SU-DHL-6 (cell line): ENCODE results near the gene FAXC.
"Not testable (repeated sequence)": the region's sequence is repeated elsewhere in the genome, so short reads cannot be mapped to it uniquely, and the experiment has no call there.

Experiments used
- H2AFZ ChIP-seq: fragments of 200-600 bp; sonication (generic); 2 replicates; pipeline ENCODE4 v1.6.1; 2014; ENCODE audit warnings: low read depth, mild to moderate bottlenecking, moderate library complexity, mixed read lengths, antibody characterized with exemption, low read length; ENCODE audit not compliant: severe bottlenecking
- H3F3A ChIP-seq: fragments of 200-600 bp; shearing (Covaris generic); 2 replicates; pipeline ENCODE4 v1.6.0; 2016; ENCODE audit warnings: antibody characterized with exemption, mild to moderate bottlenecking; ENCODE audit not compliant: insufficient read depth
- H3K27ac ChIP-seq: fragments of 200-600 bp; sonication (generic); 2 replicates; pipeline ENCODE4 v1.5.1; 2016; ENCODE audit warnings: low read depth, mild to moderate bottlenecking, low read length, moderate library complexity, mixed read lengths
- H3K27me3 ChIP-seq: fragments of 200-600 bp; sonication (generic), shearing (Covaris generic); 2 replicates; pipeline ENCODE4 v1.6.0; 2014; ENCODE audit warnings: mild to moderate bottlenecking, low read length
- H3K36me3 ChIP-seq: fragments of 200-600 bp; sonication (generic); 2 replicates; pipeline ENCODE4 v1.6.1; 2014; ENCODE audit warnings: mild to moderate bottlenecking, low read length, mixed read lengths
- H3K4me2 ChIP-seq: fragments of 300-600, 200-600 bp; shearing (Covaris generic), sonication (generic); 2 replicates; pipeline ENCODE4 v1.6.0; 2014; ENCODE audit warnings: low read length, low read depth, mild to moderate bottlenecking; ENCODE audit not compliant: poor library complexity, severe bottlenecking
- H3K4me3 ChIP-seq: fragments of 200-600 bp; sonication (generic); 2 replicates; pipeline ENCODE4 v1.5.1; 2014; ENCODE audit warnings: antibody characterized with exemption, low read length, mild to moderate bottlenecking, mixed read lengths; ENCODE audit not compliant: insufficient read depth, poor library complexity, severe bottlenecking
- H3K79me2 ChIP-seq: fragments of 200-600 bp; sonication (generic); 2 replicates; pipeline ENCODE4 v1.6.1; 2014; ENCODE audit warnings: mild to moderate bottlenecking, low read length, moderate library complexity; ENCODE audit not compliant: insufficient read depth
- H3K9ac ChIP-seq: fragments of 200-600 bp; sonication (generic); 2 replicates; pipeline ENCODE4 v1.7.0; 2014; ENCODE audit warnings: mild to moderate bottlenecking, low read length
- H3K9me2 ChIP-seq: fragments of 200-600 bp; sonication (generic); replicated peaks from 2 replicates; pipeline ENCODE4 v1.6.1; 2014; ENCODE audit warnings: low read length; ENCODE audit not compliant: insufficient read depth
- H3K9me3 ChIP-seq: fragments of 200-600 bp; sonication (generic); 2 replicates; pipeline ENCODE4 v1.6.1; 2014; ENCODE audit warnings: low read length, mixed read lengths; ENCODE audit not compliant: insufficient read depth
- H4K20me1 ChIP-seq: fragments of 200-600 bp; sonication (generic); 2 replicates; pipeline ENCODE4 v1.6.1; 2014; ENCODE audit warnings: low read depth, mild to moderate bottlenecking, antibody characterized with exemption, low read length, moderate library complexity, mixed read lengths
- CTCF ChIP-seq: fragments of 200-600 bp; sonication (generic); IDR thresholded peaks from one replicate; pipeline ENCODE4 v1.5.1; 2017; ENCODE audit warnings: antibody characterized with exemption, mild to moderate bottlenecking, low read length, moderate library complexity; ENCODE audit not compliant: insufficient read depth, poor library complexity, severe bottlenecking
- EZH2phosphoT487 ChIP-seq: fragments of 200-600 bp; sonication (generic), shearing (Covaris generic); conservative IDR thresholded peaks from 2 replicates; pipeline ENCODE4 v1.6.1; 2018; ENCODE audit warnings: mild to moderate bottlenecking, antibody characterized with exemption, low read length, moderate library complexity, mixed read lengths

Gene FAXC

GRCh38 chr6:99265447-99265846, 84.0 kb downstream of the FAXC start:
- not testable (repeated sequence) for H3K9ac ChIP-seq, H3K9me3 ChIP-seq, H2AFZ ChIP-seq, H3K4me2 ChIP-seq, H3K27ac ChIP-seq, H4K20me1 ChIP-seq, H3K36me3 ChIP-seq, H3F3A ChIP-seq, H3K79me2 ChIP-seq, H3K27me3 ChIP-seq, H3K9me2 ChIP-seq, H3K4me3 ChIP-seq

GRCh38 chr6:99254616-99255550, 94.6 kb downstream of the FAXC start:
- no peak overlapping the region for H3K4me3 ChIP-seq
- H2AFZ ChIP-seq: no peak overlapping the region
- H3K9me2 ChIP-seq: no peaks in the 10 kb centered on the region
- no peaks in the 10 kb centered on the region for H3K79me2 ChIP-seq
- TF ChIP-seq CTCF (no peak), EZH2phosphoT487 (no peak)
- no peaks in the 10 kb centered on the region for H3F3A ChIP-seq
- no peaks in the 10 kb centered on the region for H3K36me3 ChIP-seq
- H3K9me3 ChIP-seq: no peaks in the 10 kb centered on the region
- no peak overlapping the region for H3K9ac ChIP-seq
- no peaks in the 10 kb centered on the region for H3K27me3 ChIP-seq
- H4K20me1 ChIP-seq: no peaks in the 10 kb centered on the region
- H3K4me2 ChIP-seq: no peak overlapping the region
- H3K27ac ChIP-seq: no peak overlapping the region

GRCh38 chr6:99253271-99253670, 96.2 kb downstream of the FAXC start:
- no peaks in the 10 kb centered on the region for H3K9me2 ChIP-seq
- H3K9me3 ChIP-seq: no peaks in the 10 kb centered on the region
- H3K79me2 ChIP-seq: no peaks in the 10 kb centered on the region
- TF ChIP-seq CTCF: no peak
- TF ChIP-seq EZH2phosphoT487: no peak
- no peak overlapping the region for H2AFZ ChIP-seq
- H3K9ac ChIP-seq: no peak overlapping the region
- H3K27me3 ChIP-seq: no peaks in the 10 kb centered on the region
- H3K36me3 ChIP-seq: no peaks in the 10 kb centered on the region
- H3F3A ChIP-seq: no peaks in the 10 kb centered on the region
- H3K4me3 ChIP-seq: no peak overlapping the region
- no peak overlapping the region for H3K4me2 ChIP-seq
- H4K20me1 ChIP-seq: no peaks in the 10 kb centered on the region
- no peak overlapping the region for H3K27ac ChIP-seq

GRCh38 chr6:99252421-99252820, 97.1 kb downstream of the FAXC start:
- Histone ChIP-seq H3K79me2 (no peaks in the 10 kb centered on the region), H3K9me2 (no peaks in the 10 kb centered on the region), H2AFZ (no peak overlapping the region), H3K9ac (no peak overlapping the region), H3F3A (no peaks in the 10 kb centered on the region), H3K27me3 (no peaks in the 10 kb centered on the region), H3K27ac (no peak overlapping the region), H3K36me3 (no peaks in the 10 kb centered on the region), H3K4me2 (no peak overlapping the region), H4K20me1 (no peaks in the 10 kb centered on the region), H3K9me3 (no peaks in the 10 kb centered on the region), H3K4me3 (no peak overlapping the region)
- TF ChIP-seq EZH2phosphoT487 (no peak), CTCF (no peak)
